ENCODE measurements around the gene TRAPPC10. TPM values are rescaled to one million over a fixed set of nuclear protein-coding genes. Genes with fewer than 3 reads are reported as not detected.

Gene TRAPPC10
- total RNA-seq, 1 donor from 2014 or later, result 24.7 TPM

- no peak for DNase-seq
Measured at GRCh38 chr21:44070391-44070790, 58.3 kb downstream of the TRAPPC10 start.

- DNase-seq, result no peak
Measured at GRCh38 chr21:44071359-44072104, 59.4 kb downstream of the TRAPPC10 start.

GRCh38 chr21:44072111-44072510 is 60.0 kb downstream of the TRAPPC10 start:
- no peak for DNase-seq

GRCh38 chr21:44074315-44074958 is 62.3 kb downstream of the TRAPPC10 start:
- DNase-seq, result no peak

GRCh38 chr21:44076316-44076715 is 64.2 kb downstream of the TRAPPC10 start:
- no peak for DNase-seq

GRCh38 chr21:44078411-44078981 is 66.4 kb downstream of the TRAPPC10 start:
- DNase-seq, result no peak

GRCh38 chr21:44079446-44079845 is 67.3 kb downstream of the TRAPPC10 start:
- no peak for DNase-seq

- DNase-seq, result no peak
Measured at GRCh38 chr21:44079846-44080245, 67.7 kb downstream of the TRAPPC10 start.

- DNase-seq, result peak; percentile 47
Measured at GRCh38 chr21:44082648-44083440, 70.7 kb downstream of the TRAPPC10 start.

GRCh38 chr21:44083631-44084291 is 71.7 kb downstream of the TRAPPC10 start:
- DNase-seq, result peak; percentile 14

GRCh38 chr21:44084496-44085241 is 72.6 kb downstream of the TRAPPC10 start:
- DNase-seq, result no peak

GRCh38 chr21:44085491-44086321 is 73.6 kb downstream of the TRAPPC10 start:
- DNase-seq, result no peak

GRCh38 chr21:44086636-44087425 is 74.7 kb downstream of the TRAPPC10 start:
- DNase-seq, result no peak

- DNase-seq, result no peak
Measured at GRCh38 chr21:44087426-44088400, 75.6 kb downstream of the TRAPPC10 start.

GRCh38 chr21:44088401-44088780 is 76.3 kb downstream of the TRAPPC10 start:
- DNase-seq, result no peak

GRCh38 chr21:44089001-44089911 is 77.1 kb downstream of the TRAPPC10 start:
- DNase-seq, result no peak

- no peak for DNase-seq
Measured at GRCh38 chr21:44090325-44090724, 78.2 kb downstream of the TRAPPC10 start.

Data from tongue (tissue), 2 donors.